GM12873 (cell line): Measurements from ENCODE around the gene DACT3.

Source experiments
- CTCF ChIP-seq: IDR thresholded peaks from 2 replicates; pipeline ENCODE4 v1.5.1; 2012; ENCODE audit warnings: low read depth, mild to moderate bottlenecking, moderate library complexity, low read length, control low read depth; ENCODE audit not compliant: insufficient read depth; ENCODE audit errors: missing control alignments

The DACT3 gene

GRCh38 chr19:46696052-46696451 is 35.1 kb upstream of the DACT3 start:
- TF ChIP-seq CTCF = no peak

GRCh38 chr19:46693760-46694159 is 32.8 kb upstream of the DACT3 start:
- TF ChIP-seq CTCF = no peak

DNA sequence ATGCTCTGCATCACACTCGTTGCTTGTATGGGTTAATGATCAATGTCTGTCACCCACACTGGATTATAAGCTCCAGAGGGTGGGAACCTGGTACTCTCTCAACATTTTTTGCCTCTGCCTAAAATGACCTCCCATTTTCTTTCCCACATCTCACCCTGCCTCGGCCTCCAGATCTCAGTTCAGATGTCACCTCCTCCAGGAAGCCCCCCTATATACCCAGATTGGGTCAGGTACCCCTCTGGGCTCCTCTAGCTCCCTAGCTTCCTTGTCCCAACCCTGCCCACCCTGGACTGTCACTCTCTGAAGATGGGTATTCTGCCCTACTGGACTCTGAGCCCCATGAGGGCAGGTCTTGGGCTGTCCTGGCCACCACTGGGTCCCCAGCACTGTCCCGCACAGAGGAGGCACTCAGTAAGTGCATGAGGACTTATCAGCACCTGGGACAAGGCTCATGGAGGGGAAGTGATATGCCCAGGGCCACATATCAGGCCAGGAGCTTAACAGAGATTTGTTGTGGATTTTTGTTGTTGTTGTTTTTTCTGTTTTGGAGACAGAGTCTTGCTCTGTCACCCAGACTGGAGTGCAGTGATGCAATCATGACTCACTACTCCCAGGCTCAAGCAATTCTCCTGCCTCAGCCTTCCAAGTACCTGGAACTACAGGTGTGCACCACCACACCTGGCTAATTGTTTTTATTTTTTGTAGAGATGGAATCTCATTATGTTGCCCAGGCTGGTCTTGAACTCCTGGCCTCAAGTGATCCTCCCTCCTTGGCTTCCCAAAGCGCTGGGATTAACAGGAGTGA is 32.1 kb upstream of the DACT3 start:
- TF ChIP-seq CTCF = no peak

- no peak for TF ChIP-seq CTCF
Observed at GRCh38 chr19:46691948-46692347, 31.0 kb upstream of the DACT3 start.

DNA sequence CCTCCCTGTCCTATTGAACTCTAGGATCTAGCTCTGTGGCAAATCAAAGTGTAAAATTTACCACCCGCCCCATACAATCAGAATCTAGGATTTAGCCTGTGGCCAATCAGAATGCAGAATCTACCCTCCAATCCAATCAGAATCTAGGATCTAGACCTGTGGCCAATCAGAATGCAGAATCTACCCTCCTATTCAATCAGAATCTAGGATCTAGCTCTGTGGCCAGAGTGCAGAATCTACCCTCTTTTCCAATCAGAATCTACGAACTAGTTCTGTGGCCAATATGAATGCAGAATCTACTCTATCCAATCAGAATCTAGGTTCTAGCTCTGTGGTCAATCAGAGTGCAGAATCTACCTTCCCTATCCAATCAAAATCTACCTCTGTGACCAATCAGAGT is 30.1 kb upstream of the DACT3 start:
- TF ChIP-seq CTCF = no peak

DNA sequence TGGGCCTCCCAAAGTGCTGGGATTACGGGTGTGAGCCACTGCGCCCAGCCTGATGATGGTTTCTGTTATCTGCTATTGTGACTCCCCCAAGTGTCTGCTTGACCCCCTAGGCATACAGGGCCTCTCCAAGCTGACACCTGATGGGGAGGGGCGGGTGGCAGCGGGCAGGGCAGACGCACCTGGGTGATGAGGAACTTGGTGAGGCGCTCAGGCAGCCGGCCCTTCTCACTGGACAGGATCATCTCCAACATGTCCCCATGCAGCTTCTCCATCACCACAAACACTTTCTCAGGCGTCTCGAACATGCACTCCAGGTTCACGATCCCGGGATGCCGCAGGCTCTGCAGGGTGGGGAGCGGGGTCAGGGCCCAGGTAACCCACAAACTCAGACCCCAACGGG is 28.4 kb upstream of the DACT3 start:
- TF ChIP-seq CTCF = no peak

- TF ChIP-seq CTCF = no peak
Observed at GRCh38 chr19:46687438-46688145, 26.6 kb upstream of the DACT3 start.
